Measurements from ENCODE around the gene LSM3.

LSM3 gene

GRCh38 chr3:14181253-14181652 is 2.6 kb downstream of the LSM3 start:
- H3K4me3 ChIP-seq (ENCODE audit: low read length) = no peak overlapping the region
- H3K9me3 ChIP-seq (ENCODE audit: control insufficient read depth, low read depth, low read length) = no peaks in the 10 kb centered on the region
- H3K4me1 ChIP-seq (ENCODE audit: control insufficient read depth, low read depth, low read length) = peaks cover 11% of the 10 kb centered on the region
- no peaks in the 10 kb centered on the region for H3K27me3 ChIP-seq (ENCODE audit: control insufficient read depth, insufficient read depth, low read length)
- H3K9ac ChIP-seq (ENCODE audit: low read length) = no peak overlapping the region
- H3K36me3 ChIP-seq (ENCODE audit: control insufficient read depth, low read depth, low read length) = peaks cover 34% of the 10 kb centered on the region
- no peak overlapping the region for H3K27ac ChIP-seq (ENCODE audit: low read length)

- Histone ChIP-seq H3K9ac (ENCODE audit: low read length) (no peak overlapping the region), H3K36me3 (ENCODE audit: control insufficient read depth, low read depth, low read length) (peaks cover 49% of the 10 kb centered on the region), H3K4me1 (ENCODE audit: control insufficient read depth, low read depth, low read length) (peaks cover 6% of the 10 kb centered on the region), H3K27me3 (ENCODE audit: control insufficient read depth, insufficient read depth, low read length) (no peaks in the 10 kb centered on the region), H3K4me3 (ENCODE audit: low read length) (no peak overlapping the region), H3K27ac (ENCODE audit: low read length) (no peak overlapping the region), H3K9me3 (ENCODE audit: control insufficient read depth, low read depth, low read length) (no peaks in the 10 kb centered on the region)
Observed at GRCh38 chr3:14183015-14183577, 4.5 kb downstream of the LSM3 start.

- no peaks in the 10 kb centered on the region for H3K9me3 ChIP-seq (ENCODE audit: control insufficient read depth, low read depth, low read length)
- H3K36me3 ChIP-seq (ENCODE audit: control insufficient read depth, low read depth, low read length) = peaks cover 41% of the 10 kb centered on the region
- H3K4me3 ChIP-seq (ENCODE audit: low read length) = no peak overlapping the region
- H3K27ac ChIP-seq (ENCODE audit: low read length) = no peak overlapping the region
- no peak overlapping the region for H3K9ac ChIP-seq (ENCODE audit: low read length)
- H3K27me3 ChIP-seq (ENCODE audit: control insufficient read depth, insufficient read depth, low read length) = no peaks in the 10 kb centered on the region
- no peaks in the 10 kb centered on the region for H3K4me1 ChIP-seq (ENCODE audit: control insufficient read depth, low read depth, low read length)
Observed at GRCh38 chr3:14186854-14187458, 8.3 kb downstream of the LSM3 start.

GRCh38 chr3:14188041-14188754 is 9.6 kb downstream of the LSM3 start:
- Histone ChIP-seq H3K36me3 (ENCODE audit: control insufficient read depth, low read depth, low read length) (peaks cover 31% of the 10 kb centered on the region), H3K4me1 (ENCODE audit: control insufficient read depth, low read depth, low read length) (no peaks in the 10 kb centered on the region), H3K9ac (ENCODE audit: low read length) (no peak overlapping the region), H3K9me3 (ENCODE audit: control insufficient read depth, low read depth, low read length) (no peaks in the 10 kb centered on the region), H3K27ac (ENCODE audit: low read length) (no peak overlapping the region), H3K4me3 (ENCODE audit: low read length) (no peak overlapping the region), H3K27me3 (ENCODE audit: control insufficient read depth, insufficient read depth, low read length) (no peaks in the 10 kb centered on the region)

- Histone ChIP-seq H3K27ac (ENCODE audit: low read length) (no peak overlapping the region), H3K36me3 (ENCODE audit: control insufficient read depth, low read depth, low read length) (peaks cover 20% of the 10 kb centered on the region), H3K9me3 (ENCODE audit: control insufficient read depth, low read depth, low read length) (no peaks in the 10 kb centered on the region), H3K4me3 (ENCODE audit: low read length) (no peak overlapping the region), H3K9ac (ENCODE audit: low read length) (no peak overlapping the region), H3K4me1 (ENCODE audit: control insufficient read depth, low read depth, low read length) (no peaks in the 10 kb centered on the region), H3K27me3 (ENCODE audit: control insufficient read depth, insufficient read depth, low read length) (no peaks in the 10 kb centered on the region)
Observed at GRCh38 chr3:14194865-14195264, 16.2 kb downstream of the LSM3 start.

- Histone ChIP-seq H3K27me3 (ENCODE audit: control insufficient read depth, insufficient read depth, low read length) (no peaks in the 10 kb centered on the region), H3K9me3 (ENCODE audit: control insufficient read depth, low read depth, low read length) (no peaks in the 10 kb centered on the region), H3K9ac (ENCODE audit: low read length) (no peak overlapping the region), H3K4me3 (ENCODE audit: low read length) (no peak overlapping the region), H3K4me1 (ENCODE audit: control insufficient read depth, low read depth, low read length) (no peaks in the 10 kb centered on the region), H3K36me3 (ENCODE audit: control insufficient read depth, low read depth, low read length) (peaks cover 20% of the 10 kb centered on the region), H3K27ac (ENCODE audit: low read length) (no peak overlapping the region)
Observed at GRCh38 chr3:14199641-14200040, 21.0 kb downstream of the LSM3 start.

GRCh38 chr3:14200276-14200675 is 21.7 kb downstream of the LSM3 start:
- no peak overlapping the region for H3K9ac ChIP-seq (ENCODE audit: low read length)
- no peak overlapping the region for H3K27ac ChIP-seq (ENCODE audit: low read length)
- no peaks in the 10 kb centered on the region for H3K4me1 ChIP-seq (ENCODE audit: control insufficient read depth, low read depth, low read length)
- no peaks in the 10 kb centered on the region for H3K27me3 ChIP-seq (ENCODE audit: control insufficient read depth, insufficient read depth, low read length)
- no peak overlapping the region for H3K4me3 ChIP-seq (ENCODE audit: low read length)
- H3K36me3 ChIP-seq (ENCODE audit: control insufficient read depth, low read depth, low read length) = peaks cover 20% of the 10 kb centered on the region
- no peaks in the 10 kb centered on the region for H3K9me3 ChIP-seq (ENCODE audit: control insufficient read depth, low read depth, low read length)

GRCh38 chr3:14200841-14201240 is 22.2 kb downstream of the LSM3 start:
- Histone ChIP-seq H3K4me1 (ENCODE audit: control insufficient read depth, low read depth, low read length) (no peaks in the 10 kb centered on the region), H3K27me3 (ENCODE audit: control insufficient read depth, insufficient read depth, low read length) (no peaks in the 10 kb centered on the region), H3K36me3 (ENCODE audit: control insufficient read depth, low read depth, low read length) (peaks cover 20% of the 10 kb centered on the region), H3K4me3 (ENCODE audit: low read length) (no peak overlapping the region), H3K9me3 (ENCODE audit: control insufficient read depth, low read depth, low read length) (no peaks in the 10 kb centered on the region), H3K27ac (ENCODE audit: low read length) (no peak overlapping the region), H3K9ac (ENCODE audit: low read length) (no peak overlapping the region)

- no peaks in the 10 kb centered on the region for H3K9me3 ChIP-seq (ENCODE audit: control insufficient read depth, low read depth, low read length)
- H3K4me3 ChIP-seq (ENCODE audit: low read length) = no peak overlapping the region
- H3K9ac ChIP-seq (ENCODE audit: low read length) = no peak overlapping the region
- no peaks in the 10 kb centered on the region for H3K4me1 ChIP-seq (ENCODE audit: control insufficient read depth, low read depth, low read length)
- H3K27ac ChIP-seq (ENCODE audit: low read length) = no peak overlapping the region
- H3K27me3 ChIP-seq (ENCODE audit: control insufficient read depth, insufficient read depth, low read length) = no peaks in the 10 kb centered on the region
- peaks cover 20% of the 10 kb centered on the region for H3K36me3 ChIP-seq (ENCODE audit: control insufficient read depth, low read depth, low read length)
Observed at GRCh38 chr3:14201940-14202684, 23.5 kb downstream of the LSM3 start.

- peaks cover 13% of the 10 kb centered on the region for H3K36me3 ChIP-seq (ENCODE audit: control insufficient read depth, low read depth, low read length)
- no peaks in the 10 kb centered on the region for H3K9me3 ChIP-seq (ENCODE audit: control insufficient read depth, low read depth, low read length)
- no peak overlapping the region for H3K9ac ChIP-seq (ENCODE audit: low read length)
- no peak overlapping the region for H3K27ac ChIP-seq (ENCODE audit: low read length)
- H3K4me3 ChIP-seq (ENCODE audit: low read length) = no peak overlapping the region
- no peaks in the 10 kb centered on the region for H3K27me3 ChIP-seq (ENCODE audit: control insufficient read depth, insufficient read depth, low read length)
- no peaks in the 10 kb centered on the region for H3K4me1 ChIP-seq (ENCODE audit: control insufficient read depth, low read depth, low read length)
Observed at GRCh38 chr3:14202874-14203520, 24.4 kb downstream of the LSM3 start.

- no peaks in the 10 kb centered on the region for H3K27me3 ChIP-seq (ENCODE audit: control insufficient read depth, insufficient read depth, low read length)
- H3K36me3 ChIP-seq (ENCODE audit: control insufficient read depth, low read depth, low read length) = peaks cover 7% of the 10 kb centered on the region
- no peak overlapping the region for H3K4me3 ChIP-seq (ENCODE audit: low read length)
- no peaks in the 10 kb centered on the region for H3K9me3 ChIP-seq (ENCODE audit: control insufficient read depth, low read depth, low read length)
- no peaks in the 10 kb centered on the region for H3K4me1 ChIP-seq (ENCODE audit: control insufficient read depth, low read depth, low read length)
- H3K9ac ChIP-seq (ENCODE audit: low read length) = no peak overlapping the region
- no peak overlapping the region for H3K27ac ChIP-seq (ENCODE audit: low read length)
Observed at GRCh38 chr3:14203521-14204079, 25.0 kb downstream of the LSM3 start.
